ENCODE results near the gene OTUD5. TPM values are rescaled to one million over a fixed set of nuclear protein-coding genes. Genes with fewer than 3 reads are reported as not detected.

The OTUD5 gene
- total and polyA plus RNA-seq, 2 of the 13 experiments (the other 11 are each of a cell fraction or from before 2014, with no cell fraction given) = 18.4 to 42.2 TPM

DNA sequence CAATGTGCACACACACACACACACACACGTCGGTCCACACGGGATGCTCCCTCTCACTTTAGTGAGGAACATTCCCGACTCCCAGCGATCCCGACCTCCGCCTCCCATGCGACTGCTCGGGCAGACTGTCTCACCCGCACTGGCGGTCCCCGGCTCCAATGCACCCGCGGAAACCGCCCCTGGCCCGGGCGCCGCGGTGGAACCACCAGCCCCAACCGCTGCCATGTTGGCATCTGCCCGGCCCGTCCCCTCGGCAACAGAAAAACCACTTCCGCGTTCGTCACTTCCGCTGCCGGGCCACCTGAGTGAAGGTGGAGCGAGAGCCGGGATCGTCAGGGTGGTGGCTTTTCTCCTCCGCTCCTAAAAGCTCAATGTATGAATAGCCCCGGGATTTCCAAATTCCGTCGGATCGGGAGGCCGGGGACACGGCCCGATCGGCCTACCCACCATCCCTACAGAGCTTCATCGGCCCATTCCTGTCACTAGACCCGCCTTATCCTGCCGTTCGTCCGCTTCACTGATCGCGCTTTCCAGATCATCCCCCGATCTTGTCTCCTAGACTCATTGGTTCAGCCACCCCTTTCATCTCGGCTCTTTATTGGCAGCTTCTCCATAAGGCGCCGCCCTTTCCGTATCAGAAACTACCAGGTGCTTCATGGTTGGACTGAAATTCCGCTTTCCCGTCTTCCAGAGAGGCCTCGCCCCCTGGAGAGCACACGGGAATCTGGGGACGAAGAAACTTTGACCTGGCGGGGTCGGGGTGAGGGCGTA, 45.8 kb downstream of the OTUD5 start, which contains the start of gene SLC35A2 (continued):
- no peak for TF ChIP-seq ADNP (CRISPR knock-in tag; IDR thresholded peaks at IDR 0.05)
- TF ChIP-seq MED8 (CRISPR knock-in tag; IDR thresholded peaks at IDR 0.05; ENCODE audit: insufficient replicate concordance) = no peak
- TF ChIP-seq ZNF883 (CRISPR knock-in tag; IDR thresholded peaks at IDR 0.05; ENCODE audit: not compliant biosample characterization) = no peak
- TF ChIP-seq ZNF225 (CRISPR knock-in tag; IDR thresholded peaks at IDR 0.05) = no peak
- TF ChIP-seq THAP9 (CRISPR knock-in tag; IDR thresholded peaks at IDR 0.05; ENCODE audit: borderline replicate concordance) = peak; percentile 77
- TF ChIP-seq PHF8 (CRISPR knock-in tag; IDR thresholded peaks at IDR 0.05) = peak; percentile 73
- TF ChIP-seq MED13 (CRISPR knock-in tag; IDR thresholded peaks at IDR 0.05) = no peak
- no peak for TF ChIP-seq EHMT2 (IDR thresholded peaks at IDR 0.05; ENCODE audit: borderline replicate concordance, low read depth, low read length)
- TF ChIP-seq, protein P1, sequence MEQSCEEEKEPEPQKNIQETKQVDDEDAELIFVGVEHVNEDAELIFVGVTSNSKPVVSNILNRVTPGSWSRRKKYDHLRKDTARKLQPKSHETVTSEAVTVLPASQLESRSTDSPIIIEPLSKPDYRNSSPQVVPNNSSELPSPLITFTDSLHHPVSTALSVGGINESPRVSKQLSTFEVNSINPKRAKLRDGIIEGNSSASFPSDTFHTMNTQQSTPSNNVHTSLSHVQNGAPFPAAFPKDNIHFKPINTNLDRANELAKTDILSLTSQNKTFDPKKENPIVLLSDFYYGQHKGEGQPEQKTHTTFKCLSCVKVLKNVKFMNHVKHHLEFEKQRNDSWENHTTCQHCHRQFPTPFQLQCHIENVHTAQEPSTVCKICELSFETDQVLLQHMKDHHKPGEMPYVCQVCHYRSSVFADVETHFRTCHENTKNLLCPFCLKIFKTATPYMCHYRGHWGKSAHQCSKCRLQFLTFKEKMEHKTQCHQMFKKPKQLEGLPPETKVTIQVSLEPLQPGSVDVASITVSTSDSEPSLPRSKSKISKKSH (CRISPR knock-in tag; IDR thresholded peaks at IDR 0.05; ENCODE audit: borderline replicate concordance) = no peak
- TF ChIP-seq MLLT10 (CRISPR knock-in tag; IDR thresholded peaks at IDR 0.05) = no peak
- TF ChIP-seq E2F2 (CRISPR knock-in tag; IDR thresholded peaks at IDR 0.05; ENCODE audit: borderline replicate concordance) = no peak
- no peak for TF ChIP-seq ZNF790 (CRISPR knock-in tag; IDR thresholded peaks at IDR 0.05; ENCODE audit: borderline replicate concordance)
- TF ChIP-seq, protein P2, sequence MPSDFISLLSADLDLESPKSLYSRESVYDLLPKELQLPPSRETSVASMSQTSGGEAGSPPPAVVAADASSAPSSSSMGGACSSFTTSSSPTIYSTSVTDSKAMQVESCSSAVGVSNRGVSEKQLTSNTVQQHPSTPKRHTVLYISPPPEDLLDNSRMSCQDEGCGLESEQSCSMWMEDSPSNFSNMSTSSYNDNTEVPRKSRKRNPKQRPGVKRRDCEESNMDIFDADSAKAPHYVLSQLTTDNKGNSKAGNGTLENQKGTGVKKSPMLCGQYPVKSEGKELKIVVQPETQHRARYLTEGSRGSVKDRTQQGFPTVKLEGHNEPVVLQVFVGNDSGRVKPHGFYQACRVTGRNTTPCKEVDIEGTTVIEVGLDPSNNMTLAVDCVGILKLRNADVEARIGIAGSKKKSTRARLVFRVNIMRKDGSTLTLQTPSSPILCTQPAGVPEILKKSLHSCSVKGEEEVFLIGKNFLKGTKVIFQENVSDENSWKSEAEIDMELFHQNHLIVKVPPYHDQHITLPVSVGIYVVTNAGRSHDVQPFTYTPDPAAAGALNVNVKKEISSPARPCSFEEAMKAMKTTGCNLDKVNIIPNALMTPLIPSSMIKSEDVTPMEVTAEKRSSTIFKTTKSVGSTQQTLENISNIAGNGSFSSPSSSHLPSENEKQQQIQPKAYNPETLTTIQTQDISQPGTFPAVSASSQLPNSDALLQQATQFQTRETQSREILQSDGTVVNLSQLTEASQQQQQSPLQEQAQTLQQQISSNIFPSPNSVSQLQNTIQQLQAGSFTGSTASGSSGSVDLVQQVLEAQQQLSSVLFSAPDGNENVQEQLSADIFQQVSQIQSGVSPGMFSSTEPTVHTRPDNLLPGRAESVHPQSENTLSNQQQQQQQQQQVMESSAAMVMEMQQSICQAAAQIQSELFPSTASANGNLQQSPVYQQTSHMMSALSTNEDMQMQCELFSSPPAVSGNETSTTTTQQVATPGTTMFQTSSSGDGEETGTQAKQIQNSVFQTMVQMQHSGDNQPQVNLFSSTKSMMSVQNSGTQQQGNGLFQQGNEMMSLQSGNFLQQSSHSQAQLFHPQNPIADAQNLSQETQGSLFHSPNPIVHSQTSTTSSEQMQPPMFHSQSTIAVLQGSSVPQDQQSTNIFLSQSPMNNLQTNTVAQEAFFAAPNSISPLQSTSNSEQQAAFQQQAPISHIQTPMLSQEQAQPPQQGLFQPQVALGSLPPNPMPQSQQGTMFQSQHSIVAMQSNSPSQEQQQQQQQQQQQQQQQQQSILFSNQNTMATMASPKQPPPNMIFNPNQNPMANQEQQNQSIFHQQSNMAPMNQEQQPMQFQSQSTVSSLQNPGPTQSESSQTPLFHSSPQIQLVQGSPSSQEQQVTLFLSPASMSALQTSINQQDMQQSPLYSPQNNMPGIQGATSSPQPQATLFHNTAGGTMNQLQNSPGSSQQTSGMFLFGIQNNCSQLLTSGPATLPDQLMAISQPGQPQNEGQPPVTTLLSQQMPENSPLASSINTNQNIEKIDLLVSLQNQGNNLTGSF (CRISPR knock-in tag; IDR thresholded peaks at IDR 0.05) = no peak
- peak; percentile 71; the same call in 1 of the 2 replicates for TF ChIP-seq THAP11 (CRISPR knock-in tag; IDR thresholded peaks at IDR 0.05)
- TF ChIP-seq ZFP37 (CRISPR knock-in tag; IDR thresholded peaks at IDR 0.05; ENCODE audit: borderline replicate concordance) = no peak
- no peak for TF ChIP-seq GABPA (IDR thresholded peaks at IDR 0.05; ENCODE audit: low read depth, low read length)
- TF ChIP-seq GABPA (CRISPR knock-in tag; IDR thresholded peaks at IDR 0.05; ENCODE audit: low read depth) = peak; percentile 93
- no peak for TF ChIP-seq MEIS1 (CRISPR knock-in tag; IDR thresholded peaks at IDR 0.05; ENCODE audit: borderline replicate concordance)
- no peak for TF ChIP-seq ZSCAN12 (CRISPR knock-in tag; IDR thresholded peaks at IDR 0.05)
